Neural cell (in vitro differentiated cells): ENCODE measurements around the gene NPTXR.

Experiments used
- EP300 ChIP-seq: fragments of 450-650 bp; conservative IDR thresholded peaks from 2 replicates; pipeline ENCODE4 v1.6.1; 2014; ENCODE audit warnings: antibody characterized with exemption, mild to moderate bottlenecking, moderate library complexity; ENCODE audit not compliant: poor library complexity, severe bottlenecking
- SMC3 ChIP-seq: fragments of 450-650 bp; conservative IDR thresholded peaks from 2 replicates; pipeline ENCODE4 v1.6.1; 2014; ENCODE audit warnings: antibody characterized with exemption, mild to moderate bottlenecking, moderate library complexity; ENCODE audit not compliant: poor library complexity
- TAF1 ChIP-seq: IDR thresholded peaks from 2 replicates; pipeline ENCODE4 v1.6.1; 2012; ENCODE audit warnings: low read depth
- TF ChIP-seq, protein P1 (sequence below): fragments of 450-650 bp; IDR thresholded peaks from 2 replicates; pipeline ENCODE4 v1.5.1; 2014; ENCODE audit warnings: antibody characterized with exemption, mild to moderate bottlenecking, moderate library complexity; ENCODE audit not compliant: poor library complexity, severe bottlenecking

GRCh38 chr22:38849811-38850210 lies 6.0 kb upstream of the NPTXR start:
- no peak for TF ChIP-seq SMC3
- TF ChIP-seq, protein P1, sequence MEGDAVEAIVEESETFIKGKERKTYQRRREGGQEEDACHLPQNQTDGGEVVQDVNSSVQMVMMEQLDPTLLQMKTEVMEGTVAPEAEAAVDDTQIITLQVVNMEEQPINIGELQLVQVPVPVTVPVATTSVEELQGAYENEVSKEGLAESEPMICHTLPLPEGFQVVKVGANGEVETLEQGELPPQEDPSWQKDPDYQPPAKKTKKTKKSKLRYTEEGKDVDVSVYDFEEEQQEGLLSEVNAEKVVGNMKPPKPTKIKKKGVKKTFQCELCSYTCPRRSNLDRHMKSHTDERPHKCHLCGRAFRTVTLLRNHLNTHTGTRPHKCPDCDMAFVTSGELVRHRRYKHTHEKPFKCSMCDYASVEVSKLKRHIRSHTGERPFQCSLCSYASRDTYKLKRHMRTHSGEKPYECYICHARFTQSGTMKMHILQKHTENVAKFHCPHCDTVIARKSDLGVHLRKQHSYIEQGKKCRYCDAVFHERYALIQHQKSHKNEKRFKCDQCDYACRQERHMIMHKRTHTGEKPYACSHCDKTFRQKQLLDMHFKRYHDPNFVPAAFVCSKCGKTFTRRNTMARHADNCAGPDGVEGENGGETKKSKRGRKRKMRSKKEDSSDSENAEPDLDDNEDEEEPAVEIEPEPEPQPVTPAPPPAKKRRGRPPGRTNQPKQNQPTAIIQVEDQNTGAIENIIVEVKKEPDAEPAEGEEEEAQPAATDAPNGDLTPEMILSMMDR = no peak
- no peak for TF ChIP-seq TAF1
- TF ChIP-seq EP300 = no peak
